Mesendoderm (in vitro differentiated cells): ENCODE data around the gene SMIM45.

Experiments used
- DNase-seq: peaks from one replicate; pipeline ENCODE4 v3.0.0; 2013
- H2AK5ac ChIP-seq: 2 replicates; pipeline ENCODE4 v1.6.1; 2013; ENCODE audit warnings: low read length, inconsistent platforms
- H2BK120ac ChIP-seq: 2 replicates; pipeline ENCODE4 v1.6.1; 2013; ENCODE audit warnings: low read depth, mild to moderate bottlenecking, low read length, moderate library complexity, mixed read lengths
- H2BK15ac ChIP-seq: replicated peaks from 2 replicates; pipeline ENCODE4 v1.6.1; 2013; ENCODE audit warnings: low read depth, mild to moderate bottlenecking, moderate library complexity
- H2BK5ac ChIP-seq: 2 replicates; pipeline ENCODE4 v1.6.1; 2013; ENCODE audit warnings: low read length, inconsistent platforms
- H3K18ac ChIP-seq: 2 replicates; pipeline ENCODE4 v1.6.1; 2013; ENCODE audit warnings: mild to moderate bottlenecking, low read length, mixed read lengths
- H3K23ac ChIP-seq: one replicate; pipeline ENCODE4 v1.6.1; 2013; ENCODE audit warnings: low read length
- H3K27ac ChIP-seq: 2 replicates; pipeline ENCODE4 v1.5.1; 2013; ENCODE audit warnings: low read depth, mild to moderate bottlenecking, inconsistent platforms, low read length, moderate library complexity
- H3K27me3 ChIP-seq: 2 replicates; pipeline ENCODE4 v1.6.1; 2013; ENCODE audit warnings: low read length, control low read depth, mild to moderate bottlenecking, inconsistent platforms; ENCODE audit not compliant: insufficient read depth, poor library complexity
- H3K36me3 ChIP-seq: 2 replicates; pipeline ENCODE4 v1.6.1; 2013; ENCODE audit warnings: low read length, inconsistent platforms; ENCODE audit not compliant: control insufficient read depth, insufficient read depth
- H3K4ac ChIP-seq: one replicate; pipeline ENCODE4 v1.6.1; 2013; ENCODE audit warnings: low read depth, mild to moderate bottlenecking, low read length, moderate library complexity
- H3K4me1 ChIP-seq: 2 replicates; pipeline ENCODE4 v1.6.1; 2013; ENCODE audit warnings: low read depth, low read length, inconsistent platforms; ENCODE audit not compliant: control insufficient read depth
- H3K4me2 ChIP-seq: 2 replicates; pipeline ENCODE4 v1.6.1; 2013; ENCODE audit warnings: low read length
- H3K4me3 ChIP-seq: 2 replicates; pipeline ENCODE4 v1.5.1; 2013; ENCODE audit warnings: mild to moderate bottlenecking, low read length
- H3K56ac ChIP-seq: one replicate; pipeline ENCODE4 v1.6.1; 2013; ENCODE audit warnings: low read length
- H3K79me1 ChIP-seq: 2 replicates; pipeline ENCODE4 v1.6.1; 2013; ENCODE audit warnings: low read length, inconsistent platforms
- H3K79me2 ChIP-seq: 2 replicates; pipeline ENCODE4 v1.6.1; 2013; ENCODE audit warnings: mild to moderate bottlenecking, low read length; ENCODE audit not compliant: control insufficient read depth, insufficient read depth
- H3K9ac ChIP-seq: 2 replicates; pipeline ENCODE4 v1.6.1; 2013; ENCODE audit warnings: low read length, inconsistent platforms
- H4K5ac ChIP-seq: one replicate; pipeline ENCODE4 v1.6.1; 2013; ENCODE audit warnings: low read length
- H4K8ac ChIP-seq: one replicate; pipeline ENCODE4 v1.6.1; 2013; ENCODE audit warnings: low read depth, mild to moderate bottlenecking, control low read depth, low read length, moderate library complexity
- WGBS: extraction: QIAGEN DNeasy Blood & Tissue Kit; methylation state at CpG from one replicate; pipeline ENCODE4 v1.1.7; 2013; ENCODE audit warnings: low lambda C conversion rate, missing lambda C conversion rate; ENCODE audit not compliant: insufficient coverage; ENCODE audit errors: extremely low coverage; 5-methylcytosine and 5-hydroxymethylcytosine counted together

The SMIM45 gene

GRCh38 chr22:41939981-41940831 is 11.7 kb upstream of the SMIM45 start:
- Histone ChIP-seq H3K9ac (no peak overlapping the region), H3K36me3 (peaks cover 13% of the 10 kb centered on the region), H3K56ac (no peak overlapping the region), H3K4me2 (no peak overlapping the region), H3K4me1 (no peaks in the 10 kb centered on the region), H2AK5ac (no peak overlapping the region), H3K27me3 (no peaks in the 10 kb centered on the region), H3K4me3 (no peak overlapping the region), H3K27ac (no peak overlapping the region), H2BK5ac (no peak overlapping the region), H4K5ac (no peak overlapping the region), H3K79me1 (peaks cover 11% of the 10 kb centered on the region), H3K79me2 (peaks cover 3% of the 10 kb centered on the region), H4K8ac (no peak overlapping the region), H3K4ac (no peak overlapping the region), H2BK120ac (no peak overlapping the region), H2BK15ac (no peak overlapping the region), H3K18ac (no peak overlapping the region), H3K23ac (no peak overlapping the region)
- DNase-seq: no peak
- WGBS: no CpG with 5 or more reads among the region's 13 CpGs

GRCh38 chr22:41940832-41941765 is 10.9 kb upstream of the SMIM45 start:
- H3K79me1 ChIP-seq: peaks cover 11% of the 10 kb centered on the region
- H2BK15ac ChIP-seq: no peak overlapping the region
- no peak overlapping the region for H3K18ac ChIP-seq
- H3K4me3 ChIP-seq: no peak overlapping the region
- no peak overlapping the region for H3K23ac ChIP-seq
- H3K56ac ChIP-seq: peak overlapping the region; percentile 11
- H4K5ac ChIP-seq: no peak overlapping the region
- no peaks in the 10 kb centered on the region for H3K4me1 ChIP-seq
- H4K8ac ChIP-seq: no peak overlapping the region
- WGBS: no CpG with 5 or more reads among the region's 13 CpGs
- H2BK120ac ChIP-seq: no peak overlapping the region
- peaks cover 13% of the 10 kb centered on the region for H3K36me3 ChIP-seq
- DNase-seq: peak; percentile 87
- H2AK5ac ChIP-seq: no peak overlapping the region
- no peaks in the 10 kb centered on the region for H3K27me3 ChIP-seq
- H2BK5ac ChIP-seq: no peak overlapping the region
- H3K4me2 ChIP-seq: no peak overlapping the region
- no peak overlapping the region for H3K27ac ChIP-seq
- H3K9ac ChIP-seq: peak overlapping the region; percentile 36
- no peak overlapping the region for H3K4ac ChIP-seq
- peaks cover 8% of the 10 kb centered on the region for H3K79me2 ChIP-seq

GRCh38 chr22:41943661-41944209 is 8.2 kb upstream of the SMIM45 start:
- Histone ChIP-seq H2BK15ac (no peak overlapping the region), H3K56ac (no peak overlapping the region), H3K4me1 (no peaks in the 10 kb centered on the region), H4K8ac (no peak overlapping the region), H3K27me3 (no peaks in the 10 kb centered on the region), H2BK5ac (no peak overlapping the region), H3K9ac (no peak overlapping the region), H3K27ac (no peak overlapping the region), H2BK120ac (no peak overlapping the region), H3K36me3 (peaks cover 9% of the 10 kb centered on the region), H4K5ac (no peak overlapping the region), H3K79me2 (peaks cover 8% of the 10 kb centered on the region), H3K4ac (no peak overlapping the region), H3K4me3 (no peak overlapping the region), H3K4me2 (no peak overlapping the region), H3K79me1 (peaks cover 11% of the 10 kb centered on the region), H3K18ac (no peak overlapping the region), H2AK5ac (no peak overlapping the region), H3K23ac (no peak overlapping the region)
- no peak for DNase-seq
- no CpG with 5 or more reads among the region's 9 CpGs for WGBS

GRCh38 chr22:41946629-41947423 is 5.1 kb upstream of the SMIM45 start, which contains the start of gene CENPM:
Gene CENPM, minus strand, starts transcription at chr22:41947152. Its CDS starts 76 bp downstream, at chr22:41947076.
- no CpG with 5 or more reads among the region's 56 CpGs for WGBS

GRCh38 chr22:41947424-41948080 is 4.4 kb upstream of the SMIM45 start:
- Histone ChIP-seq H3K27me3 (no peaks in the 10 kb centered on the region), H2BK15ac (no peak overlapping the region), H3K4me3 (no peak overlapping the region)

More at GRCh38 chr22:41946629-41947423, 5.1 kb upstream of the SMIM45 start, which contains the start of gene CENPM:
- Histone ChIP-seq H3K79me2 (peaks cover 8% of the 10 kb centered on the region), H3K79me1 (peaks cover 2% of the 10 kb centered on the region), H3K4ac (peak within 1 kb of the TSS; percentile 70), H2BK5ac (no peak within 1 kb of the TSS), H4K5ac (no peak within 1 kb of the TSS), H3K36me3 (peaks cover 3% of the 10 kb centered on the region), H3K9ac (peak within 1 kb of the TSS; percentile 84), H3K18ac (peak within 1 kb of the TSS; percentile 15), H2BK15ac (no peak within 1 kb of the TSS), H3K4me2 (peak within 1 kb of the TSS; percentile 55), H3K23ac (no peak within 1 kb of the TSS), H3K4me3 (peak within 1 kb of the TSS; percentile 67), H2AK5ac (no peak within 1 kb of the TSS), H3K4me1 (peaks cover 5% of the 10 kb centered on the region), H3K27ac (peak within 1 kb of the TSS; percentile 75), H2BK120ac (no peak within 1 kb of the TSS), H3K56ac (peak within 1 kb of the TSS; percentile 91), H4K8ac (no peak within 1 kb of the TSS), H3K27me3 (no peaks in the 10 kb centered on the region)
- peak; percentile 99 for DNase-seq

More at GRCh38 chr22:41947424-41948080, 4.4 kb upstream of the SMIM45 start:
- DNase-seq: no peak
- Histone ChIP-seq H3K18ac (no peak overlapping the region), H4K5ac (no peak overlapping the region), H3K79me1 (peaks cover 2% of the 10 kb centered on the region), H3K4me1 (peaks cover 5% of the 10 kb centered on the region), H3K79me2 (peaks cover 8% of the 10 kb centered on the region), H3K9ac (peak overlapping the region; percentile 62), H2BK5ac (no peak overlapping the region), H4K8ac (no peak overlapping the region), H3K4me2 (no peak overlapping the region), H3K23ac (no peak overlapping the region), H3K4ac (peak overlapping the region; percentile 70), H2AK5ac (no peak overlapping the region), H2BK120ac (no peak overlapping the region), H3K36me3 (peaks cover 3% of the 10 kb centered on the region), H3K56ac (peak overlapping the region; percentile 81), H3K27ac (no peak overlapping the region)
- whole genome bisulfite sequencing: no CpG with 5 or more reads among the region's 21 CpGs
